WTC11 (cell line): ENCODE data around the gene WDR27. TPM values are rescaled to one million over a fixed set of nuclear protein-coding genes. Genes with fewer than 3 reads are reported as not detected.

Source experiments
- ATAC-seq: fragments of 200-7000 bp; cut with Tn5 transposase; 2 replicates; pipeline ENCODE4 v1.10.0; 2021; ENCODE audit warnings: mild to moderate bottlenecking, moderate library complexity
- CTCF ChIA-PET: fragments of 300-600 bp; sonication (Branson Sonifier 250); formaldehyde crosslinking; loops from one replicate; lab custom pipeline; 2021; ENCODE audit warnings: antibody characterized with exemption; lab: Charles Lee
- POLR2A ChIA-PET: fragments of 350-600 bp; sonication (Branson Sonifier 250); formaldehyde crosslinking; loops from one replicate; lab custom pipeline; 2021; ENCODE audit warnings: antibody characterized with exemption; lab: Charles Lee
- DNase-seq: peaks from one replicate; pipeline ENCODE4 v3.0.0; 2021; ENCODE audit warnings: low spot score
- H3K27ac Mint-ChIP-seq: 2 replicates; pipeline ENCODE4 v1.8.0; 2021; ENCODE audit warnings: mixed read lengths
- H3K27me3 Mint-ChIP-seq: 2 replicates; pipeline ENCODE4 v1.8.0; 2021; ENCODE audit warnings: low read depth, mild to moderate bottlenecking, moderate library complexity, mixed read lengths
- H3K36me3 Mint-ChIP-seq: 2 replicates; pipeline ENCODE4 v1.8.0; 2021; ENCODE audit warnings: mixed read lengths
- H3K4me1 Mint-ChIP-seq: 2 replicates; pipeline ENCODE4 v1.8.0; 2022; ENCODE audit warnings: mixed read lengths
- H3K4me3 Mint-ChIP-seq: 2 replicates; pipeline ENCODE4 v1.8.0; 2021; ENCODE audit warnings: mild to moderate bottlenecking, moderate library complexity, mixed read lengths
- H3K9me3 Mint-ChIP-seq: 2 replicates; pipeline ENCODE4 v1.8.0; 2021; ENCODE audit warnings: mixed read lengths
- ARID4B ChIP-seq: sonication (generic); formaldehyde crosslinking; IDR thresholded peaks from 2 replicates; pipeline ENCODE4 v1.8.0; 2023; ENCODE audit warnings: missing genetic modification reagents, mild to moderate bottlenecking, borderline replicate concordance
- E2F5 ChIP-seq: sonication (generic); formaldehyde crosslinking; IDR thresholded peaks from 2 replicates; pipeline ENCODE4 v1.8.1; 2022; ENCODE audit warnings: mild to moderate bottlenecking, moderate library complexity, missing genetic modification reagents
- GTF2I ChIP-seq: fragments of 250-450 bp; sonication (Bioruptor Pico); conservative IDR thresholded peaks from 2 replicates; pipeline ENCODE4 v1.4.0; 2021; ENCODE audit warnings: mild to moderate bottlenecking
- IRF1 ChIP-seq: sonication (generic); formaldehyde crosslinking; IDR thresholded peaks from 2 replicates; pipeline ENCODE4 v1.8.0; 2023; ENCODE audit warnings: missing genetic modification reagents
- SP1 ChIP-seq: sonication (generic); formaldehyde crosslinking; conservative IDR thresholded peaks from 2 replicates; pipeline ENCODE4 v1.8.1; 2022; ENCODE audit warnings: missing genetic modification reagents
- ZNF232 ChIP-seq: sonication (generic); formaldehyde crosslinking; IDR thresholded peaks from 2 replicates; pipeline ENCODE4 v1.8.0; 2022; ENCODE audit warnings: mild to moderate bottlenecking, missing genetic modification reagents
- ZNF263 ChIP-seq: sonication (generic); formaldehyde crosslinking; IDR thresholded peaks from 2 replicates; pipeline ENCODE4 v1.8.1; 2022; ENCODE audit warnings: low read depth, mild to moderate bottlenecking, moderate library complexity, missing genetic modification reagents
- ZNF425 ChIP-seq: fragments of 250-450 bp; sonication (Bioruptor Pico); conservative IDR thresholded peaks from 2 replicates; pipeline ENCODE4 v1.9.0; 2021; ENCODE audit warnings: mild to moderate bottlenecking
- ZSCAN18 ChIP-seq: fragments of 250-450 bp; sonication (Bioruptor Pico); IDR thresholded peaks from 2 replicates; pipeline ENCODE4 v2.1.2; 2022; ENCODE audit warnings: mild to moderate bottlenecking, moderate library complexity
- total RNA-seq: library from RNA; stranded (reverse); gene quantifications from 3 replicates; pipeline ENCODE4 v1.2.3, GENCODE V29; 2021
- TF ChIP-seq, protein P1 (sequence below): fragments of 250-450 bp; sonication (Bioruptor Pico); IDR thresholded peaks from 2 replicates; pipeline ENCODE4 v1.9.0; 2021; ENCODE audit warnings: mild to moderate bottlenecking
- TF ChIP-seq, protein P2 (sequence below): sonication (generic); formaldehyde crosslinking; conservative IDR thresholded peaks from 2 replicates; pipeline ENCODE4 v1.8.1; 2023; ENCODE audit warnings: mild to moderate bottlenecking, low read depth, missing genetic modification reagents, moderate library complexity

WDR27 gene
- total RNA-seq, 1 experiment from 2014 or later, result 126 TPM

- no peak for TF ChIP-seq ZNF263 (CRISPR knock-in tag)
- TF ChIP-seq ARID4B (CRISPR knock-in tag), result no peak
- TF ChIP-seq ZNF425 (CRISPR knock-in tag), result no peak
- TF ChIP-seq IRF1, result no peak
- no peak for TF ChIP-seq GTF2I (CRISPR knock-in tag)
- no peak for TF ChIP-seq E2F5 (CRISPR knock-in tag)
- TF ChIP-seq SP1 (CRISPR knock-in tag), result no peak
- TF ChIP-seq, protein P1, sequence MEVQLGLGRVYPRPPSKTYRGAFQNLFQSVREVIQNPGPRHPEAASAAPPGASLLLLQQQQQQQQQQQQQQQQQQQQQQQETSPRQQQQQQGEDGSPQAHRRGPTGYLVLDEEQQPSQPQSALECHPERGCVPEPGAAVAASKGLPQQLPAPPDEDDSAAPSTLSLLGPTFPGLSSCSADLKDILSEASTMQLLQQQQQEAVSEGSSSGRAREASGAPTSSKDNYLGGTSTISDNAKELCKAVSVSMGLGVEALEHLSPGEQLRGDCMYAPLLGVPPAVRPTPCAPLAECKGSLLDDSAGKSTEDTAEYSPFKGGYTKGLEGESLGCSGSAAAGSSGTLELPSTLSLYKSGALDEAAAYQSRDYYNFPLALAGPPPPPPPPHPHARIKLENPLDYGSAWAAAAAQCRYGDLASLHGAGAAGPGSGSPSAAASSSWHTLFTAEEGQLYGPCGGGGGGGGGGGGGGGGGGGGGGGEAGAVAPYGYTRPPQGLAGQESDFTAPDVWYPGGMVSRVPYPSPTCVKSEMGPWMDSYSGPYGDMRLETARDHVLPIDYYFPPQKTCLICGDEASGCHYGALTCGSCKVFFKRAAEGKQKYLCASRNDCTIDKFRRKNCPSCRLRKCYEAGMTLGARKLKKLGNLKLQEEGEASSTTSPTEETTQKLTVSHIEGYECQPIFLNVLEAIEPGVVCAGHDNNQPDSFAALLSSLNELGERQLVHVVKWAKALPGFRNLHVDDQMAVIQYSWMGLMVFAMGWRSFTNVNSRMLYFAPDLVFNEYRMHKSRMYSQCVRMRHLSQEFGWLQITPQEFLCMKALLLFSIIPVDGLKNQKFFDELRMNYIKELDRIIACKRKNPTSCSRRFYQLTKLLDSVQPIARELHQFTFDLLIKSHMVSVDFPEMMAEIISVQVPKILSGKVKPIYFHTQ, result no peak
- TF ChIP-seq, protein P2, sequence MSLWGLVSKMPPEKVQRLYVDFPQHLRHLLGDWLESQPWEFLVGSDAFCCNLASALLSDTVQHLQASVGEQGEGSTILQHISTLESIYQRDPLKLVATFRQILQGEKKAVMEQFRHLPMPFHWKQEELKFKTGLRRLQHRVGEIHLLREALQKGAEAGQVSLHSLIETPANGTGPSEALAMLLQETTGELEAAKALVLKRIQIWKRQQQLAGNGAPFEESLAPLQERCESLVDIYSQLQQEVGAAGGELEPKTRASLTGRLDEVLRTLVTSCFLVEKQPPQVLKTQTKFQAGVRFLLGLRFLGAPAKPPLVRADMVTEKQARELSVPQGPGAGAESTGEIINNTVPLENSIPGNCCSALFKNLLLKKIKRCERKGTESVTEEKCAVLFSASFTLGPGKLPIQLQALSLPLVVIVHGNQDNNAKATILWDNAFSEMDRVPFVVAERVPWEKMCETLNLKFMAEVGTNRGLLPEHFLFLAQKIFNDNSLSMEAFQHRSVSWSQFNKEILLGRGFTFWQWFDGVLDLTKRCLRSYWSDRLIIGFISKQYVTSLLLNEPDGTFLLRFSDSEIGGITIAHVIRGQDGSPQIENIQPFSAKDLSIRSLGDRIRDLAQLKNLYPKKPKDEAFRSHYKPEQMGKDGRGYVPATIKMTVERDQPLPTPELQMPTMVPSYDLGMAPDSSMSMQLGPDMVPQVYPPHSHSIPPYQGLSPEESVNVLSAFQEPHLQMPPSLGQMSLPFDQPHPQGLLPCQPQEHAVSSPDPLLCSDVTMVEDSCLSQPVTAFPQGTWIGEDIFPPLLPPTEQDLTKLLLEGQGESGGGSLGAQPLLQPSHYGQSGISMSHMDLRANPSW (CRISPR knock-in tag), result no peak
- TF ChIP-seq ZSCAN18 (CRISPR knock-in tag), result no peak
- TF ChIP-seq ZNF232 (CRISPR knock-in tag), result no peak
- Mint-ChIP-seq H3K9me3 (peaks cover 11% of the 10 kb centered on the region), H3K4me1 (peaks cover 16% of the 10 kb centered on the region), H3K4me3 (no peak overlapping the region), H3K36me3 (peaks cover 69% of the 10 kb centered on the region), H3K27ac (no peak overlapping the region), H3K27me3 (no peaks in the 10 kb centered on the region)
- ChIA-PET POLR2A (no interaction called here), CTCF (no interaction called here)
- ATAC-seq, result no peak
- DNase-seq, result no peak
These were observed 44.6 kb downstream of the WDR27 start for GRCh38 chr6:169657284-169657610.
